Measurements from ENCODE around the gene LRRC32.

The LRRC32 gene

DNA sequence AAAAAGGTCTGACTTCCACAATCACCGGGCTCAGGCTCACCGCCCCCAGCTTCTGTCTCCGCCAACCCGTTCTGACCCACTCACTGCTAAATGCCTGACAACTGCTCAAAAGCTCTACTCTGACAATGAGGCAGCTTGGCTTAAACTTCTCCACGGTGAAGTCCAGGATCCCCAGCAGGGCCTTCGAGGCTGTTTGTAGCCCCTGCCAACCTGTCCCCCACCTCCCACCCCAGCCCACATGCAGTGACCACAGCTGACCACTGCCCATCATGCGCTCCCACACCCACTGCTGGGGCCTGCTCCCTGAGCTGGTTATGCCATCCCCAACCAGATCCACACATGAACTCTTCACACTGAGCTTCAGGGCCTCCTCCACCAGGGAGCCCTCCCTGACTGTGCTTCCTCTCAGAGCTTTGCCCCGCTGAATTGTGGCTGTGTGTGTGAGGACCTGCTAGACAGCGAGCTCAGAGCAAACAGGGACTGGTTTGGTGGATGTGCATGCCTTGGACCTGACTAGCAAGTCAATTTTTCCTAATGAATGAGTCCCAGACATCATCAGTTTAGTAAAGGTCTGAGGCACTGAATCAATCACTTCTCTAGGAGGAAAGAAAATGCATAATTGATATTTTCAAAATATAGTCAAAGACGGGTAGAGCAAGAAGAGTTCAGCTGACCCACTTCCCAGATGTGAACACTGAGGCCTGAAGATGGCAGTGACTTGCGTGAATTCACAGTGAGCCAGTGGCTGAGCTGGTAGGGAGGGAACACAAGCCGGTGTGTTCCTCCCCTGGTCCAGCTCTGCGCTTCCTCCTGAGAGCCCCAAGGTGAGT lies 7.7 kb downstream of the LRRC32 start:
- DNase-seq = no peak

GRCh38 chr11:76661834-76662434 lies 8.6 kb downstream of the LRRC32 start:
- no peak for DNase-seq

DNA sequence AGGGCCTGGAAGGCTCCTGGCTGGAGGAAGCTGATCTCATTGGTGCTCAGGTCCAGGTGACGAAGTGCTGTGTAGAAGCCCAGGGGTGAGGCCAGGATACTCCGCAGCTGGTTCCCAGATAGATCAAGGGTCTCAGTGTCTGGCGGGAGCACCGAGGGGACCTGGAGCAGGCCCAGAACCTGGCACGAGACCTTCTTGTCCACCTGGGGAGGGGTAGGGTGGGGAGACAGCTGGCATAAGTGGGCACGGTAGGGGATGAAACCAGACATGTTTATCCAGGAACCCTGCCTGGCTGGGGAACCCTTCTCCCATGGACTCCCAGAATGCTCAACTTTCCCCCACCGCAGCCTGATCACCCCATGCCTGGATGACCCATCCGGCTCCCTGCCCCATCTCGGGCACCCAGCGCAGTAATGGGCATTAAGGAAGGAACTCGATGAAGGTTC lies 9.2 kb downstream of the LRRC32 start:
- no peak for DNase-seq

- DNase-seq = no peak
Measured at GRCh38 chr11:76660533-76661305, 9.8 kb downstream of the LRRC32 start.

DNA sequence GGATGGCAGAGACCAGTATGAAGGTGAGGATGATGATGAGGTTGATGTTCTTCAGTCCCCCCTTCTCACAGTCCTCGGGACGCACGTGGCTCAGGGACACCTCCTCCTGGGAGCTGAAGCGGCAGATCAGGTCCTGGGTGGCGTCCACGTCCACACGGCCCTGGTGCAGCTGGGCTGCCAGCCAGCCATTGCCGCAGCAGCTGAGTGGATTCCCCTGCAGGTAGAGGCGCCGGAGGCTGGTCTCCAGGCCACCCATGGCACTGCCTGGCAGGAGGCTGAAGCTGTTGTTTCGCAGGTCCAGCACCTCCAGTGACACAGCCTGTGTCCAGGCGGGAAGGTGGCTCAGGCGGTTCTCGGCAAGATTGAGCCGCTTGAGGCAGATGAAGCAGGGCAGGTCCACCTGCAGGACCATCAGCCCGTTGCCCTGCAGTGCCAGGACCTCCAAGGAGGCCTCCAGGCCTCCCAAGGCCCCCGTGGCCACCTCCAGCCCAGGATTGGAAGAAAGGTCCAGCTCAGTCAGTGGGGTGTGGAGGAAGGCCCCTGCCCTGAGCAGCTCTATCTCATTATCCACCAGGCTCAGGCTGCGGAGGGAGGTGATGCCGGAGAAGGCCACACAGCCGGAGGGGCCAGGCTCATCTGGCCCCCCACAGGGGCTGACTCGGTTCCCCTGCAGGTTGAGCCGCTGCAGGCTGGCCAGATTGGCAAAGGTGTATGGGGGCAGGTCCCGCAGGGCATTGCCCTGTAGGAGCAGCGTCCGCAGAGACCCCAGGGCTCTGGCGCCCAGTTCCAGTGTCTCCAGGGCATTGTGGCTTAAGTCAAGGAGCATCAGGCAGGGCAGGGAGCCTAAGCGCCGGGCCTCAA lies 10.6 kb downstream of the LRRC32 start:
- no peak for DNase-seq

DNA sequence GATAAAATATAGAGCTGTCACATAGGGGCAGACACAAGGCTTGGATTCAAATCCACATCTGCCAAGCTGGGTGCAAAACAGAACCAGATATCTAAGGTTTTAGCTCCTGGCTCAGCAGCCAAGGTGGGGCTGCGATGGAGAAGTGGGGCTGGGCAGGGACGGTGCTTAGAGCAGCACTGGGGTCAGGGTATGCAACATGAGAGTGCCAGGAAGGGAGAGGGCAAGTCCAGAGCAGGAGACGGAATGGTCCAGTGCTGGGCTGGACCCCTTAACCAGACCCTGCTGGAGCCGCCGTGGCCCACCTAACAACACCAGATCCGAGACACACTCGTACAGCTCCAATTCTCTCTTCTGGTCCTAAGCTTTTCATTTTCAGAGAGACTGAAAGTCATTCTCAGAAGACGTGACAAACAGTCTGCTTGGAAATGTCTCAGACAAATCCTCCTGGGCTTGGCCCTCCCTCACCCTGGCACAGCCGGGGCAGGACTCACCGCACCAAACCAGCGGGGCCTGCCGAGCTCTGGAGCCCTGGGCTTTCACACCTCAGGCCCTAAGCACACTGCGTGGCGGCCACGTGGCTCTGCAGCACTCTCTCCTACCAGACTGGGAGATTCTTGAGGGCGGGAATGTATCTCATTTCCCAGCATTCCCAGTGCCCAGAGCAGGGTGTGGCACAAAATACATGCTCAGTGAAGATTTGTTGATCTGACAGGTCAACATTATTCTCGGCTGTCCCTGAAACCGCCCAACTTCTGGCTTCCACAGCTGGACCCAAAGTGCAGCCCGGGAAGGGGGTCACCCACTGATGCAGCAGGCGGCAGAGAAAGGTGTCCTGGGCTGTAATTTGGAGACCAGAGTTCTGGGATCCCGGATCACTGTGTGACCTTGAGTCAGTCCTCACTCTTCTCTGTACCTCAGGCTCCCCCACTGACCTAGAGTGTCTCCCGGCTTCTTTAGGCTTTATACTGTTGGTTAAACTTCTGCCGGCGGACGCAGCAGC lies 11.6 kb downstream of the LRRC32 start:
- DNase-seq = no peak

DNA sequence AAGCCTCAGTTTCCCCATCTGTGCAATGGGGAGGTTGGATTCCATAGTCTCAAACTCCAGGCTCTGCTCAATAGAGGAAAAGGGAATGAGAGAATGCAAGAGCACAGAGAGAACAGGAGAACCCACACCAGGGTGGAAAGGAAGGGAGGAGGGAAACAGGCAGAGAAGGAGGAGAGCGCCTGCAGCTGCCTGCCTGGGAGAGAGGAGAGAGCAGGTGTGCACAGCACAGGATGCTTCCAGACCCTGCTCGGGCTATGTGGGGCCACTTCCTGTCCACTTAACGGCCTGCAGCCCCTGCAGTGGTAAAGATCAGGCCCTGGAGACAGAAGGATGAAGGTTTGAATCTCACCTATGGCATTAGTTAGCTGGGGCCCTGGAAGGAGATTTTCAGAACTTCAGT lies 12.3 kb downstream of the LRRC32 start:
- no peak for DNase-seq

- no peak for DNase-seq
Measured at GRCh38 chr11:76657187-76658170, 13.1 kb downstream of the LRRC32 start.

DNA sequence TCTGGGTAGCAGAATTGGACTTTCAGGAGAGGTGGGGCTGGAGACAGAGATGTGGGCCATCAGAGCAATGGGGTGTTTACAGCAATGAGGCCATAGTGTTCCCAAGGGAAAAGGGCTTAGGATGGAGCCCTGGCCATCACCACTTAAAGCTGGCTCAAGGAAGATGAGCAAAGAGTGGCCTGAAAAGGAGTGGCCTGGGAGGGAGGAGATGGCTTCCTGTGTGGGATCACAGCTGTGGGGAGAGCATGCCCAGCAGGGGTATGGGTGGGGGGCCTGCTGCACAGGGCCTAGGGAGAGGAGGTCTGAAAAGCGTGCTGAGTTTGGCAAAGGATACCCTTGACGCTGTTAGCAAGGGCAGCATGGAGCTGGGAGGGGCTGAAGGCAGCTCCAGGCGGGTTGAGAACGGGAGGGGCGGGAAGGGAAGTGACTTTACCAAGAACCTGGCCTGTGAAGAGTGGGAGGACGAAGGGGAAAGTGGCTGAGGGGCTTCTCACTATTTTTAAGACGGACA lies 13.9 kb downstream of the LRRC32 start:
- no peak for DNase-seq

GRCh38 chr11:76656050-76656531 lies 14.5 kb downstream of the LRRC32 start:
- no peak for DNase-seq

DNA sequence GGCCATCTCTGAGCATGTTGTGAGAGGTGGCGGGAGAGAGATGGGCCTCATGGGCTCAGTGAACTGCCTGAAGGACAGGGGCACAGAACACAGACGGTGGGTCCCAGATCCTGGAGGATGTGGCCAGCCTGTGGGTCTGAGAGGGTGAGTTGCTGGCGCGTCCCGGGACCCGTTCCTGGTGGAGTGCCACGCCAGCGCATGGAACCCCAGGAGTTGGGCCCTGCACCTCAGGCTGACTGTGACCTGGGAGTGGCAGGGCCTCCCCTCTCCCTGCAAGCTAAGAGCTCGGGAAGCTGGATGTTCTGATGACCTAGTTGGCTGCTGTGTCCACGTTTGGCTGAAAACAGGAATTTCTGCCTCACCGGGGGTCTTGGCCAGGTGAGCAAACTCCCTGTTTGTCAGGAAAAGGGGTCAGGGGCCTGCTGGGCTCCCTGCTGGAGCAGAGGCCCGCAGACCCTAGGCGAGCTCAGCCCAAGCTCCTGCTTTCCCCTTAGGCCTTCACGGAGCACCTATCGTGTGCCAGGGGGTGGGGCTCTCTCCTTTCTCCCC lies 15.0 kb downstream of the LRRC32 start:
- no peak for DNase-seq

- no peak for DNase-seq
Measured at GRCh38 chr11:76654980-76655379, 15.6 kb downstream of the LRRC32 start.

- no peak for DNase-seq
Measured at GRCh38 chr11:76654298-76654851, 16.2 kb downstream of the LRRC32 start.

- DNase-seq = no peak
Measured at GRCh38 chr11:76653674-76654284, 16.8 kb downstream of the LRRC32 start.

DNA sequence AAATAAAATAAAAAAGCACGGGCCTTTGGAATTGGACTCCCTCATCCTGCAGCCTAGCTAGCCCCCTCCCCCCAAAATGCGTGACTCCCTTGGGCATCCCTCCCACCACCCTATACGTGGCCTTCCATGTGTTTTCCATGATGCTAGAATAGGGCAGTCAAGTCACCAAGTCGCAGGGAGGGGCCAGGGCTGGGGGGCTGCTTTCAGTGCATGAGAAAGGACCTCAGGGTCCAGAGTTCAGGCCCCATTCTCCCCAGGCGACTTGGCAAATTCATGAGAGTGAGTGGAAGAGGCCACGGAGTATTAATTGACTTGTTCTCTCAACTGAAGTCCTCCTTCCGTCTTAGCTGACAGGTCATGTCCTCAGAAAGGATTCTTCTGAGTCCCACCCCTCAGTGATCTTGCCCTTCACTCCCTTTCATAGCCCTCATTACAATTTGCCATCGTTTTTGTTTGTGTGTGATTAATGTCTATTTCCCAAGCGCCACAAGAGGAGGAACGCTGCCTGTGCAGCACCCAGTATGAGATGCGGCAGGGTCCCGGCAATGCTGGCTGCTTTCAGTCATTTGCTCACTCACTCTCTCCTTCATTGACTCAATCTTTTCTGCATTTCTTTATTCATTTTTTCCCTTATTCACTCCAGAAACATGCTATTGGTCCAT lies 17.4 kb downstream of the LRRC32 start:
- no peak for DNase-seq

GRCh38 chr11:76649851-76650372 lies 20.6 kb downstream of the LRRC32 start:
- no peak for DNase-seq

- no peak for DNase-seq
Measured at GRCh38 chr11:76649011-76649410, 21.5 kb downstream of the LRRC32 start.

DNA sequence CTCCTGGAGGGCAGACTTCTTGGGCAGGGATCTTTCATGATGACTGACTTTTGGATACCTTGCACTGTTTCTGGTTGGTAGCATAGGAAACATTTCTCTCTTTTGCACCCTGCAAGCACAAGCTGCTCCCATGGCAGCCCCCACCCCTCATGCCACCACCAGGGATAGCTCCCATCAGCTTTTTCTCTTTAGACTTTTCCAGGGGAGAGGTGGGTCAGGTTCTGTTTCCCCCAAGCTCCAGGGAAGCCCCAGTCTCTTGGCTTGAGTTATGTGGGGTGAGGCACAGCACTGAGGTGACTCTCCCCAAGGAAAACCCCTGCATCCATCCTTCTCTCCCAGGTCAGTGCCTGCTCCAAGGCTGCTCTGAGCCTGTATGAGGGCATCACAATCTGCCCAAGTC lies 22.5 kb downstream of the LRRC32 start:
- no peak for DNase-seq
